Aorta (tissue), 5 donors: Measurements from ENCODE around the gene MFSD1. TPM values are rescaled to one million over a fixed set of nuclear protein-coding genes. Genes with fewer than 3 reads are reported as not detected.

Experiments
- ATAC-seq: fragments of 200-7000 bp; cut with Tn5 transposase; one replicate; pipeline ENCODE4 v1.9.1; 2022; ENCODE audit warnings: moderate library complexity; ENCODE audit not compliant: low FRiP score
- DNase-seq, 2 donors: peaks; one replicate each; pipeline ENCODE4 v3.0.0-alpha.2; 2020
- H3K27ac ChIP-seq, 2 donors: one replicate each; pipeline ENCODE4 v1.5.1; 2013; ENCODE audit warnings: low read length in 2 of 2, mild to moderate bottlenecking in 2 of 2, moderate library complexity in 2 of 2, control low read depth in 1 of 2, inconsistent platforms in 1 of 2, low read depth in 1 of 2
- H3K27me3 ChIP-seq, 2 donors: one replicate each; pipeline ENCODE4 v1.6.1; 2013; ENCODE audit warnings: control low read depth in 1 of 2, low read length in 1 of 2, mild to moderate bottlenecking in 1 of 2, moderate library complexity in 1 of 2; ENCODE audit not compliant: insufficient read depth in 2 of 2, control insufficient read depth in 1 of 2
- H3K36me3 ChIP-seq, 2 donors: one replicate each; pipeline ENCODE4 v1.6.1; 2013; ENCODE audit warnings: control low read depth in 1 of 2, low read length in 1 of 2, mild to moderate bottlenecking in 1 of 2; ENCODE audit not compliant: insufficient read depth in 2 of 2, control insufficient read depth in 1 of 2
- H3K4me1 ChIP-seq, 2 donors: one replicate each; pipeline ENCODE4 v1.6.1; 2013; ENCODE audit warnings: low read length in 2 of 2, control low read depth in 1 of 2, mild to moderate bottlenecking in 1 of 2, moderate library complexity in 1 of 2; ENCODE audit not compliant: insufficient read depth in 2 of 2, control insufficient read depth in 1 of 2
- H3K4me3 ChIP-seq, 2 donors: one replicate each; pipeline ENCODE4 v1.5.1; 2013; ENCODE audit warnings: low read length in 2 of 2, control low read depth in 1 of 2, mild to moderate bottlenecking in 1 of 2
- H3K9me3 ChIP-seq: one replicate; pipeline ENCODE4 v1.6.1; 2013; ENCODE audit warnings: mild to moderate bottlenecking, low read length; ENCODE audit not compliant: control insufficient read depth
- WGBS, 2 donors: extraction: QIAGEN DNeasy Blood & Tissue Kit; methylation state at CpG; one replicate each; pipeline ENCODE4 v1.1.7; 2013; 5-methylcytosine and 5-hydroxymethylcytosine counted together
- intact Hi-C, 2 donors: fragments of 100-400 bp; cut with DNase I; formaldehyde crosslinking; loops; one replicate each; pipeline versions ENCODE4 v1.14.2 to v1.15.0; 2022
- polyA plus RNA-seq, 2 donors: library from polyadenylated mRNA; stranded (reverse); fragments of 200-250 nt; gene quantifications; one replicate each; pipeline ENCODE4 v1.2.3, GENCODE V29; 2013
- total RNA-seq, 2 donors: library from RNA; stranded (reverse); fragmentation: NEBNext Ultra II Directional; extraction: Animal tissue kit (Norgen Biotek cat#: 25700); gene quantifications; one replicate each; pipeline ENCODE4 v1.2.1, GENCODE V29; 2021
- donor health status: healthy with polysubstance abuse.
- donor health status: Bipolar disorder and iron deficiency.
- donor health status: DM: no; HTN: no; CAD: no.
- donor health status: DM: no; HTN: no; CAD: no.
- donor health status: DM: yes; HTN: yes; CAD: no.

The MFSD1 gene
- total and polyA plus RNA-seq, 4 donors = 44.9 to 81.0 (median 67.5) TPM

- intact Hi-C loops = no loop called here
- ATAC-seq = no peak
Measured at GRCh38 chr3:158863247-158863646, 61.4 kb downstream of the MFSD1 start.

GRCh38 chr3:158864492-158864891 lies 62.6 kb downstream of the MFSD1 start:
- Histone ChIP-seq H3K9me3 (peaks cover 2% of the 10 kb centered on the region), H3K27ac (no peak overlapping the region), H3K4me3 (no peak overlapping the region), H3K4me1 (no peaks in the 10 kb centered on the region), H3K27me3 (no peaks in the 10 kb centered on the region), H3K36me3 (no peaks in the 10 kb centered on the region)
- intact Hi-C loops = no loop called here
- ATAC-seq (no peak), DNase-seq (no peak)
- WGBS, 2 donors = 86 to 87% methylated on average over 6 of the region's 6 CpGs

More at GRCh38 chr3:158863247-158863646, 61.4 kb downstream of the MFSD1 start:
- Histone ChIP-seq H3K36me3 (no peaks in the 10 kb centered on the region), H3K9me3 (peaks cover 7% of the 10 kb centered on the region), H3K4me3 (no peak overlapping the region), H3K27ac (no peak overlapping the region), H3K4me1 (no peaks in the 10 kb centered on the region), H3K27me3 (no peaks in the 10 kb centered on the region)
- WGBS, 2 donors = 64 to 69% methylated on average over 2 of the region's 2 CpGs
- DNase-seq = no peak

GRCh38 chr3:158875700-158876099 lies 73.8 kb downstream of the MFSD1 start:
- no peaks in the 10 kb centered on the region for H3K9me3 ChIP-seq
- no peak overlapping the region for H3K4me3 ChIP-seq
- H3K27ac ChIP-seq = no peak overlapping the region
- H3K36me3 ChIP-seq = no peaks in the 10 kb centered on the region
- intact Hi-C loops = no loop called here
- no peaks in the 10 kb centered on the region for H3K27me3 ChIP-seq
- H3K4me1 ChIP-seq = no peaks in the 10 kb centered on the region
- ATAC-seq (no peak), DNase-seq (no peak)

Other genes starting within 250 kb of the MFSD1 start
- 1 to 10 TPM; 8.7 to 8.8 TPM for gene MLF1, start 230.9 kb upstream of the MFSD1 start, total RNA-seq
- gene MLF1, start 230.9 kb upstream of the MFSD1 start, polyA plus RNA-seq = 1 to 10 TPM; 2.3 to 8.3 TPM
- gene GFM1, start 157.5 kb upstream of the MFSD1 start, total RNA-seq = 10 to 100 TPM; 39.3 to 42.3 TPM
- 10 to 100 TPM; 12.4 to 14.0 TPM for gene GFM1, start 157.5 kb upstream of the MFSD1 start, polyA plus RNA-seq
- gene LXN, start 129.4 kb upstream of the MFSD1 start, total RNA-seq = 10 to 100 TPM; 37.8 to 78.1 TPM
- 10 to 100 TPM; 14.1 to 39.8 TPM for gene LXN, start 129.4 kb upstream of the MFSD1 start, polyA plus RNA-seq
- 100 to 1,000 TPM; 222 to 323 TPM for gene RARRES1, start 69.6 kb upstream of the MFSD1 start, total RNA-seq
- 10 to 100 TPM in 1 of 2 donors, 1 to 10 TPM in 1; 2.4 to 17.8 TPM for gene RARRES1, start 69.6 kb upstream of the MFSD1 start, polyA plus RNA-seq